Right lobe of liver (tissue), 4 donors: ENCODE measurements around the gene MAPRE2.

ENCODE experiments used
- CTCF ChIP-seq, 4 donors: fragments of 200-600 bp in 3 of 4; fragments of 450-650 bp in 1 of 4; IDR thresholded peaks; one replicate each; pipeline versions ENCODE4 v1.5.1 to v1.8.0; 2016 to 2022; ENCODE audit warnings: antibody characterized with exemption in 4 of 4, mild to moderate bottlenecking in 2 of 4
- POLR2A ChIP-seq: fragments of 450-650 bp; IDR thresholded peaks from one replicate; pipeline ENCODE4 v1.6.1; 2017; ENCODE audit warnings: antibody characterized with exemption, mild to moderate bottlenecking
- donor health status: DM: no; HTN: no; CAD: no.
- donor health status: DM: no; HTN: no; CAD: no.
- donor health status: DM: no; HTN: yes; CAD: no.

- TF ChIP-seq CTCF (IDR thresholded peaks at IDR 0.05) (no peak), POLR2A (no peak)
Observed at GRCh38 chr18:35157181-35157580, 116.0 kb downstream of the MAPRE2 start.
